ENCODE data around the gene COMMD2.

DNA sequence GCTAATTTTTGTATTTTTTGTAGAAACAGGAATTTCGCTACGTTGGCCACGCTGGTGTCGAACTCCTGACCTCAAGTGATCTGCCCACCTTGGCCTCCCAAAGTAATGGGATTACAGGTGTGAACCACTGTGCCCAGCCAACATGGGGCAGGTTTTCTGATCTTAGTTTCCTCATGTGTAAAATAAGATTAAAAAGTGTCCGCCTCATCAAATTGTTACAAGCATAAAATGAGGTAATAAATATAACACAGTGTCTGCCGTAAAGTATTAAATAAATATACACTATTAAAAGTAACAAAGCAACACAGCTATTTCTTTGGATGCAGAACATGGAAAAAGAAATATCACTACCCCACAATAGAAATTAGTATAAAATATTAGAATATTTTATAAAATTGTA lies 16.4 kb upstream of the COMMD2 start:
- TF ChIP-seq MYC (IDR thresholded peaks at IDR 0.05; ENCODE audit: insufficient read depth, insufficient read length, insufficient replicate concordance, low read length, severe bottlenecking) (no peak), RAD51 (IDR thresholded peaks at IDR 0.05) (no peak), CBX3 (IDR thresholded peaks at IDR 0.05; ENCODE audit: borderline replicate concordance, low read depth) (no peak), JUNB (IDR thresholded peaks at IDR 0.05) (no peak), NRF1 (conservative IDR thresholded peaks at IDR 0.05; ENCODE audit: low read depth, low read length) (no peak), EED (IDR thresholded peaks at IDR 0.05; ENCODE audit: low read depth) (no peak)
- TF ChIP-seq, protein P1, sequence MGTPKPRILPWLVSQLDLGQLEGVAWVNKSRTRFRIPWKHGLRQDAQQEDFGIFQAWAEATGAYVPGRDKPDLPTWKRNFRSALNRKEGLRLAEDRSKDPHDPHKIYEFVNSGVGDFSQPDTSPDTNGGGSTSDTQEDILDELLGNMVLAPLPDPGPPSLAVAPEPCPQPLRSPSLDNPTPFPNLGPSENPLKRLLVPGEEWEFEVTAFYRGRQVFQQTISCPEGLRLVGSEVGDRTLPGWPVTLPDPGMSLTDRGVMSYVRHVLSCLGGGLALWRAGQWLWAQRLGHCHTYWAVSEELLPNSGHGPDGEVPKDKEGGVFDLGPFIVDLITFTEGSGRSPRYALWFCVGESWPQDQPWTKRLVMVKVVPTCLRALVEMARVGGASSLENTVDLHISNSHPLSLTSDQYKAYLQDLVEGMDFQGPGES (IDR thresholded peaks at IDR 0.05): no peak
- TF ChIP-seq, protein P2, sequence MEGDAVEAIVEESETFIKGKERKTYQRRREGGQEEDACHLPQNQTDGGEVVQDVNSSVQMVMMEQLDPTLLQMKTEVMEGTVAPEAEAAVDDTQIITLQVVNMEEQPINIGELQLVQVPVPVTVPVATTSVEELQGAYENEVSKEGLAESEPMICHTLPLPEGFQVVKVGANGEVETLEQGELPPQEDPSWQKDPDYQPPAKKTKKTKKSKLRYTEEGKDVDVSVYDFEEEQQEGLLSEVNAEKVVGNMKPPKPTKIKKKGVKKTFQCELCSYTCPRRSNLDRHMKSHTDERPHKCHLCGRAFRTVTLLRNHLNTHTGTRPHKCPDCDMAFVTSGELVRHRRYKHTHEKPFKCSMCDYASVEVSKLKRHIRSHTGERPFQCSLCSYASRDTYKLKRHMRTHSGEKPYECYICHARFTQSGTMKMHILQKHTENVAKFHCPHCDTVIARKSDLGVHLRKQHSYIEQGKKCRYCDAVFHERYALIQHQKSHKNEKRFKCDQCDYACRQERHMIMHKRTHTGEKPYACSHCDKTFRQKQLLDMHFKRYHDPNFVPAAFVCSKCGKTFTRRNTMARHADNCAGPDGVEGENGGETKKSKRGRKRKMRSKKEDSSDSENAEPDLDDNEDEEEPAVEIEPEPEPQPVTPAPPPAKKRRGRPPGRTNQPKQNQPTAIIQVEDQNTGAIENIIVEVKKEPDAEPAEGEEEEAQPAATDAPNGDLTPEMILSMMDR (IDR thresholded peaks at IDR 0.05 in 2 of 3, conservative IDR thresholded peaks at IDR 0.05 in 1 of 3; ENCODE audit: control insufficient read depth in 2 of 3, extremely low read depth in 1 of 3, insufficient read depth in 1 of 3, low read depth in 3 of 3, low read length in 3 of 3): no peak
- TF ChIP-seq, protein P3, sequence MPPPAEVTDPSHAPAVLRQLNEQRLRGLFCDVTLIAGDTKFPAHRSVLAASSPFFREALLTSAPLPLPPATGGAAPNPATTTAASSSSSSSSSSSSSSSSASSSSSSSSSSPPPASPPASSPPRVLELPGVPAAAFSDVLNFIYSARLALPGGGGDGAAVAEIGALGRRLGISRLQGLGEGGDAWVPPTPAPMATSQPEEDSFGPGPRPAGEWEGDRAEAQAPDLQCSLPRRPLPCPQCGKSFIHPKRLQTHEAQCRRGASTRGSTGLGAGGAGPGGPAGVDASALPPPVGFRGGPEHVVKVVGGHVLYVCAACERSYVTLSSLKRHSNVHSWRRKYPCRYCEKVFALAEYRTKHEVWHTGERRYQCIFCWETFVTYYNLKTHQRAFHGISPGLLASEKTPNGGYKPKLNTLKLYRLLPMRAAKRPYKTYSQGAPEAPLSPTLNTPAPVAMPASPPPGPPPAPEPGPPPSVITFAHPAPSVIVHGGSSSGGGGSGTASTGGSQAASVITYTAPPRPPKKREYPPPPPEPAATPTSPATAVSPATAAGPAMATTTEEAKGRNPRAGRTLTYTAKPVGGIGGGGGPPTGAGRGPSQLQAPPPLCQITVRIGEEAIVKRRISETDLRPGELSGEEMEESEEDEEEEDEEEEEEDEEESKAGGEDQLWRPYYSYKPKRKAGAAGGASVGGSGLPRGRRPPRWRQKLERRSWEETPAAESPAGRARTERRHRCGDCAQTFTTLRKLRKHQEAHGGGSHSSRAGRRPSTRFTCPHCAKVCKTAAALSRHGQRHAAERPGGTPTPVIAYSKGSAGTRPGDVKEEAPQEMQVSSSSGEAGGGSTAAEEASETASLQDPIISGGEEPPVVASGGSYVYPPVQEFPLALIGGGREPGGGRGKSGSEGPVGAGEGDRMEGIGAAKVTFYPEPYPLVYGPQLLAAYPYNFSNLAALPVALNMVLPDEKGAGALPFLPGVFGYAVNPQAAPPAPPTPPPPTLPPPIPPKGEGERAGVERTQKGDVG (CRISPR knock-in tag; IDR thresholded peaks at IDR 0.05): no peak
